ENCODE results near the gene PSMD11.

The PSMD11 gene

GRCh38 chr17:32464374-32464773, 20.1 kb downstream of the PSMD11 start:
- in situ Hi-C loops (cut with MboI; ENCODE audit: low sequenced_read_pairs), result no loop called here

- in situ Hi-C loops (cut with MboI; ENCODE audit: low sequenced_read_pairs), result no loop called here
Observed at GRCh38 chr17:32467949-32468348, 23.6 kb downstream of the PSMD11 start.

- in situ Hi-C loops (cut with MboI; ENCODE audit: low sequenced_read_pairs), result no loop called here
Observed at GRCh38 chr17:32470405-32471167, 26.3 kb downstream of the PSMD11 start.

GRCh38 chr17:32471652-32472051, 27.3 kb downstream of the PSMD11 start:
- in situ Hi-C loops (cut with MboI; ENCODE audit: low sequenced_read_pairs), result no loop called here

- in situ Hi-C loops (cut with MboI; ENCODE audit: low sequenced_read_pairs), result no loop called here
Observed at GRCh38 chr17:32475258-32475657, 30.9 kb downstream of the PSMD11 start.

GRCh38 chr17:32477220-32477619, 32.9 kb downstream of the PSMD11 start:
- in situ Hi-C loops (cut with MboI; ENCODE audit: low sequenced_read_pairs), result no loop called here

- in situ Hi-C loops (cut with MboI; ENCODE audit: low sequenced_read_pairs), result no loop called here
Observed at GRCh38 chr17:32479074-32479617, 34.8 kb downstream of the PSMD11 start.

GRCh38 chr17:32481193-32481592, 36.9 kb downstream of the PSMD11 start:
- in situ Hi-C loops (cut with MboI; ENCODE audit: low sequenced_read_pairs), result no loop called here

GRCh38 chr17:32482568-32483320, 38.4 kb downstream of the PSMD11 start:
- in situ Hi-C loops (cut with MboI; ENCODE audit: low sequenced_read_pairs), result no loop called here

GRCh38 chr17:32483451-32484019, 39.2 kb downstream of the PSMD11 start:
- in situ Hi-C loops (cut with MboI; ENCODE audit: low sequenced_read_pairs), result no loop called here

- in situ Hi-C loops (cut with MboI; ENCODE audit: low sequenced_read_pairs), result no loop called here
Observed at GRCh38 chr17:32484041-32484461, 39.7 kb downstream of the PSMD11 start.

- in situ Hi-C loops (cut with MboI; ENCODE audit: low sequenced_read_pairs), result no loop called here
Observed at GRCh38 chr17:32484628-32485027, 40.3 kb downstream of the PSMD11 start.

- in situ Hi-C loops (cut with MboI; ENCODE audit: low sequenced_read_pairs), result no loop called here
Observed at GRCh38 chr17:32485261-32486110, 41.2 kb downstream of the PSMD11 start.

- in situ Hi-C loops (cut with MboI; ENCODE audit: low sequenced_read_pairs), result no loop called here
Observed at GRCh38 chr17:32486111-32486700, 41.9 kb downstream of the PSMD11 start.

GRCh38 chr17:32486701-32487472, 42.6 kb downstream of the PSMD11 start, which contains the start of gene CDK5R1:
Gene CDK5R1, plus strand, starts transcription at chr17:32486993. Its CDS starts 628 bp downstream, at chr17:32487621.
- in situ Hi-C loops (cut with MboI; ENCODE audit: low sequenced_read_pairs), result no loop called here

GRCh38 chr17:32487473-32488176, 43.3 kb downstream of the PSMD11 start:
- in situ Hi-C loops (cut with MboI; ENCODE audit: low sequenced_read_pairs), result no loop called here

GRCh38 chr17:32488177-32488542, 43.9 kb downstream of the PSMD11 start:
- in situ Hi-C loops (cut with MboI; ENCODE audit: low sequenced_read_pairs), result no loop called here

- in situ Hi-C loops (cut with MboI; ENCODE audit: low sequenced_read_pairs), result no loop called here
Observed at GRCh38 chr17:32488604-32489180, 44.4 kb downstream of the PSMD11 start.
